Activated B cell treated with CpG ODN at 0.5 μM for 24 hours (primary cell): ENCODE results near the gene TMUB2. TPM values are rescaled to one million over a fixed set of nuclear protein-coding genes. Genes with fewer than 3 reads are reported as not detected.

ENCODE experiments used
- ATAC-seq: fragments of 200-7000 bp; cut with Tn5 transposase; one replicate; pipeline ENCODE4 v1.10.0; 2021; ENCODE audit warnings: low read depth, mild to moderate bottlenecking, moderate library complexity
- CTCF ChIA-PET: fragments of 350-600 bp; sonication (Branson Sonifier 250); formaldehyde crosslinking; loops from one replicate; lab custom pipeline; 2021; ENCODE audit warnings: antibody characterized with exemption; lab: Charles Lee
- POLR2A ChIA-PET: fragments of 350-600 bp; sonication (Branson Sonifier 250); formaldehyde crosslinking; loops from one replicate; lab custom pipeline; 2021; ENCODE audit warnings: antibody characterized with exemption; lab: Charles Lee
- DNase-seq: peaks from one replicate; pipeline ENCODE4 v3.0.0; 2022
- H3K27ac Mint-ChIP-seq: one replicate; pipeline ENCODE4 v1.8.0; 2020; ENCODE audit warnings: mixed read lengths
- H3K27me3 Mint-ChIP-seq: one replicate; pipeline ENCODE4 v1.8.0; 2021; ENCODE audit warnings: mixed read lengths
- H3K36me3 Mint-ChIP-seq: one replicate; pipeline ENCODE4 v1.8.0; 2021; ENCODE audit warnings: low read depth, mixed read lengths
- H3K4me1 Mint-ChIP-seq: one replicate; pipeline ENCODE4 v1.8.0; 2021; ENCODE audit warnings: mixed read lengths
- H3K4me3 Mint-ChIP-seq: one replicate; pipeline ENCODE4 v1.8.0; 2020; ENCODE audit warnings: mild to moderate bottlenecking, mixed read lengths
- H3K9me3 Mint-ChIP-seq: one replicate; pipeline ENCODE4 v1.8.0; 2020; ENCODE audit warnings: mixed read lengths
- intact Hi-C: fragments of 100-400 bp; cut with micrococcal nuclease; formaldehyde crosslinking; loops from one replicate; pipeline ENCODE4 v1.15.1; 2024
- total RNA-seq: library from RNA; stranded (reverse); gene quantifications from 2 replicates; pipeline ENCODE4 v1.2.3, GENCODE V29; 2022
- TF ChIP-seq, protein P1 (sequence below): fragments of 200-600 bp; IDR thresholded peaks from one replicate; pipeline ENCODE4 v1.8.0; 2022; ENCODE audit warnings: antibody characterized with exemption, mild to moderate bottlenecking

Gene TMUB2
- total RNA-seq, 1 donor from 2014 or later = 36.0 TPM

DNA sequence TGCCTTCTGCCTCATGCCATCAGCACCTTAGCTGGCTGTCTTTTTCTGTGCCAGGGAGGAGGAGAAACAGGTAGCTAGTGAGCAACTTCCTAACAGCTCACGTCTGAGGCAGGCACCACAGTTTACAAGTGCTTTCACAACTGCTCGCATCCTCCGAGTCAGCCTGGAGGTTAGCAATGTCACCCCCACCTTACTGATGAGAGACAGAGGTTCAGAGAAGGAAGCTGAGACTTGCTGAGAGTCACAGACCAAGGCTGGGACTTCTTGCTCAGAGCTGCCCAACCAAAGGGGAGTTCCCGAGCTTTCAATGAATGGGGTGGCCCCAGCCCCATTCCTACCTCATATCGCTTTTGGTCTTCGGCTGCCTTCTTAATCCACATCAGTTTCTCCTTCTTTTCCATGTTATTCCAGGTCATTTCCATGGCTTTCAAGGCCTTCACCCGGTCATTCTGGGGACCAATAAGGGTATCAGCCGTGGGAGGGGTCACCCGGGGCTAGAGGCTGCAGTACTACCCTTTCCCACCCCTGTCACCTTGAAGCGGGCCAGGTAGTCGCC, 23.1 kb downstream of the TMUB2 start:
- ATAC-seq (peak; percentile 11), DNase-seq (no peak)
- ChIA-PET POLR2A (interaction anchor here (0.5 to 4.6 kb wide), 18 partner anchors 9 to 210 kb away, joined by 3 to 76 read pairs (median 5); partner anchors contain the start of genes GRN, HDAC5, SLC25A39 and TMUB2), CTCF (interaction anchor here (0.6 to 5.3 kb wide), 23 partner anchors 8 to 266 kb away, joined by 3 to 108 read pairs (median 4); partner anchors contain the start of genes FAM171A2, GRN, TMUB2 and UBTF)
- H3K4me3 Mint-ChIP-seq = peak overlapping the region; percentile 52
- TF ChIP-seq, protein P1, sequence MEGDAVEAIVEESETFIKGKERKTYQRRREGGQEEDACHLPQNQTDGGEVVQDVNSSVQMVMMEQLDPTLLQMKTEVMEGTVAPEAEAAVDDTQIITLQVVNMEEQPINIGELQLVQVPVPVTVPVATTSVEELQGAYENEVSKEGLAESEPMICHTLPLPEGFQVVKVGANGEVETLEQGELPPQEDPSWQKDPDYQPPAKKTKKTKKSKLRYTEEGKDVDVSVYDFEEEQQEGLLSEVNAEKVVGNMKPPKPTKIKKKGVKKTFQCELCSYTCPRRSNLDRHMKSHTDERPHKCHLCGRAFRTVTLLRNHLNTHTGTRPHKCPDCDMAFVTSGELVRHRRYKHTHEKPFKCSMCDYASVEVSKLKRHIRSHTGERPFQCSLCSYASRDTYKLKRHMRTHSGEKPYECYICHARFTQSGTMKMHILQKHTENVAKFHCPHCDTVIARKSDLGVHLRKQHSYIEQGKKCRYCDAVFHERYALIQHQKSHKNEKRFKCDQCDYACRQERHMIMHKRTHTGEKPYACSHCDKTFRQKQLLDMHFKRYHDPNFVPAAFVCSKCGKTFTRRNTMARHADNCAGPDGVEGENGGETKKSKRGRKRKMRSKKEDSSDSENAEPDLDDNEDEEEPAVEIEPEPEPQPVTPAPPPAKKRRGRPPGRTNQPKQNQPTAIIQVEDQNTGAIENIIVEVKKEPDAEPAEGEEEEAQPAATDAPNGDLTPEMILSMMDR = no peak
- H3K36me3 Mint-ChIP-seq = peaks cover 75% of the 10 kb centered on the region
- no peaks in the 10 kb centered on the region for H3K27me3 Mint-ChIP-seq
- intact Hi-C loops = loop anchor here (1.0 to 2.0 kb wide), 7 partner anchors 8 to 144 kb away; partner anchors contain the start of genes GRN, HROB and SLC25A39
- H3K27ac Mint-ChIP-seq = peak overlapping the region; percentile 74
- H3K9me3 Mint-ChIP-seq = no peaks in the 10 kb centered on the region
- H3K4me1 Mint-ChIP-seq = peaks cover 48% of the 10 kb centered on the region

DNA sequence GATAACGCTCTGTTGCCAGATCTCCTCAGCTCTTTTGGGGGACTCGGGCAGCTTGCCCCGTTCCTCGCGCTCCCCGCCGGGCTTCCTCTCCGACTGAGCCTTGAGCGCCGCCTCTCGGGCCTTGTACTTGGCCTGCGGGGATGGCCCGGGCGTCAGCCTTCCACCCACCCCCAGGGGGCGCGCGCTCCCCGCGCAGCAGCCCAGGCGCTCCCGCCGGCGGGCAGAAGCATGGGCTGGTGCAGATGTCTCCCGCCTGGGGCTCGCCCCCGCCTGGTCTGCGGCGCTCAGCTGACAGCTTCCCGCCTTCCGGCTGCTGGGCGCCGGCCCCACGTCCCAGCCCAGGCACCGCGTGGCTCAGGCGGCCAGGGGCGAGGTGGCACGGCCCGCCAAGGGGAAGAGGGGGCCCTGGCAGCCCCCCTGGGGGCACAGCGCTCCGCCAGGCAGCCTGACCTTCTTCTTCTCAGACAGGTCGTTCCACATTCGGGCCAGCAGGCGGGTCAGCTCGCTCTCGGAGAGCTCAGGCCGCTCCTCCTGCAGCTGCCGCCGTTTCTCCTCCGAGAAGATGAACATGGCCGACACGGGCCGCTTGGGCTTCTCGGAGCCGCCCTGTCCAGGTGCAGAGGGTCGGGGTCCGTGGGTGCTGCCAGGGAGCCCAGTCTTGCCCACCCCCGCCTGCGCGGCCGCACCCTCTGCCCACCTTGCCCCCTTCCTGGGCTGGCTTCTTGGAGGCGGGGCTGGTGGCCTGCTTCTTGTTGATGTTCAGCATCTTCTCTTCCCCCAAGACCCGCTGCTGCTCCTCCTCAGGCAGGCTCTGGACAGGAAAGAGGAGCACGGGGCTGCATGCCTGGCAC, 23.8 kb downstream of the TMUB2 start:
- peaks cover 55% of the 10 kb centered on the region for H3K4me1 Mint-ChIP-seq
- POLR2A ChIA-PET = interaction anchor here (0.5 to 4.6 kb wide), 19 partner anchors 9 to 209 kb away, joined by 3 to 76 read pairs (median 6); partner anchors contain the start of genes GRN, SLC25A39, TMUB2 and UBTF
- H3K36me3 Mint-ChIP-seq = peaks cover 81% of the 10 kb centered on the region

DNA sequence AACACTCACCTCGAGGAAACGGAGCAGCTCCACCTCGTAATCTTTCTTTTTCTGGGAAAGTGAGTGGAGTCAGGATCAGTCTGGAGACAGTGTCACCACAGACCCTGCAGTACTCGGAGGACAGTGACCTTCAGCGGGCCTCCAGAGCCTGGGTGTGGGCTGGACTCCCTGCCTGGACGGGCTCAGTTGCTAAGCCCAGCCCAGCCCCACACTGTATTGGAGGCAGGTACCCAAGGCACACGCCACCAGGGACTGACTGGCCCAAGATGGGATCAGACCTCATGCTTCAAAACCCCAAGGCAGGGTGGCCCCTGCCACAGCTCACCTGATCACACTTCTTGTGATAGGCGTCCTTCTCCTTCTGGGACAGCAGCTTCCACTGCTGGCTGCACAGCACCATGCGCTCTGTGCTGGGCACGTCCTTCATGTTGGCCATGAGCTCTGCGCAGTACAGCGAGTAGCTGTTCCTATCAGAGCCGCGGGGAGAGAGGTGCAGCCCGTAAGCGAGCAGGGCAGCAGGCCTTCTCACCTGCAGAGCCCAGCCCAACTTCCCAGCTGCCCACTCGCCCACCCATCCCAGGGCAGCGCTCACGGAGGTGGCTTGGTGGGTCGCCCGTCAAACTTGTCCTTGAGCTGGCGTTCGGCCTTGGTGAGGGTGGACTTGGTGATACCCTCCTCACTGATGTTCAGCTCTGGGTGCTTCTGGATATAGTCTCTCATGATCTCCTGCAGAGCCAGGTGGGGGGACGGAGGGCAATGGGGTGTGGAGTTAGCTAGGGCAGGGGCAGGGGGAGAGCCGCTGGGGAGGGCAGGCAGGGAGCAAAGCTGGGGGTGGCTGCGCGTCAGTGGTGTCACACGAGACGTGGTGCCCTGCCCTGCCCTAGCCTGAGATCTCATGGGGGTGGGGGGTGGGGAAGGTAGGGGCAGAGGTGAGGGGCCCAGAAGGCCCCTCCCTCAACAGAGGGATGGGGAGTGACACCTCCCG, 24.8 kb downstream of the TMUB2 start:
- Mint-ChIP-seq H3K4me1 (peaks cover 62% of the 10 kb centered on the region), H3K4me3 (no peak overlapping the region), H3K36me3 (peaks cover 82% of the 10 kb centered on the region), H3K9me3 (no peaks in the 10 kb centered on the region), H3K27ac (peak overlapping the region; percentile 31), H3K27me3 (no peaks in the 10 kb centered on the region)
- ChIA-PET CTCF (interaction anchor here (1.1 to 5.3 kb wide), 7 partner anchors 9 to 151 kb away, joined by 3 to 108 read pairs (median 16); partner anchors contain the start of genes FAM171A2, GRN and UBTF), POLR2A (interaction anchor here (1.0 to 4.6 kb wide), 10 partner anchors 8 to 143 kb away, joined by 3 to 76 read pairs (median 10); partner anchors contain the start of genes GRN, SLC25A39, TMUB2 and UBTF)
- intact Hi-C loops = loop anchor here (2.0 kb wide), 1 partner anchor 71 kb away; the partner anchor contains the start of gene HROB
- ATAC-seq = no peak
- TF ChIP-seq, protein P1 = no peak
- no peak for DNase-seq

More for the DNA sequence above, 23.8 kb downstream of the TMUB2 start:
- CTCF ChIA-PET = interaction anchor here (0.6 to 5.3 kb wide), 25 partner anchors 9 to 267 kb away, joined by 3 to 108 read pairs (median 4); partner anchors contain the start of genes FAM171A2, GRN, TMUB2 and UBTF
- no peaks in the 10 kb centered on the region for H3K9me3 Mint-ChIP-seq
- intact Hi-C loops = loop anchor here (1.0 to 2.0 kb wide), 7 partner anchors 8 to 144 kb away; partner anchors contain the start of genes GRN, HROB and SLC25A39
- peak overlapping the region; percentile 52 for H3K4me3 Mint-ChIP-seq
- H3K27ac Mint-ChIP-seq = peak overlapping the region; percentile 74
- ATAC-seq = peak; percentile 98
- TF ChIP-seq, protein P1 = peak; percentile 73
- DNase-seq = peak; percentile 93
- no peaks in the 10 kb centered on the region for H3K27me3 Mint-ChIP-seq

DNA sequence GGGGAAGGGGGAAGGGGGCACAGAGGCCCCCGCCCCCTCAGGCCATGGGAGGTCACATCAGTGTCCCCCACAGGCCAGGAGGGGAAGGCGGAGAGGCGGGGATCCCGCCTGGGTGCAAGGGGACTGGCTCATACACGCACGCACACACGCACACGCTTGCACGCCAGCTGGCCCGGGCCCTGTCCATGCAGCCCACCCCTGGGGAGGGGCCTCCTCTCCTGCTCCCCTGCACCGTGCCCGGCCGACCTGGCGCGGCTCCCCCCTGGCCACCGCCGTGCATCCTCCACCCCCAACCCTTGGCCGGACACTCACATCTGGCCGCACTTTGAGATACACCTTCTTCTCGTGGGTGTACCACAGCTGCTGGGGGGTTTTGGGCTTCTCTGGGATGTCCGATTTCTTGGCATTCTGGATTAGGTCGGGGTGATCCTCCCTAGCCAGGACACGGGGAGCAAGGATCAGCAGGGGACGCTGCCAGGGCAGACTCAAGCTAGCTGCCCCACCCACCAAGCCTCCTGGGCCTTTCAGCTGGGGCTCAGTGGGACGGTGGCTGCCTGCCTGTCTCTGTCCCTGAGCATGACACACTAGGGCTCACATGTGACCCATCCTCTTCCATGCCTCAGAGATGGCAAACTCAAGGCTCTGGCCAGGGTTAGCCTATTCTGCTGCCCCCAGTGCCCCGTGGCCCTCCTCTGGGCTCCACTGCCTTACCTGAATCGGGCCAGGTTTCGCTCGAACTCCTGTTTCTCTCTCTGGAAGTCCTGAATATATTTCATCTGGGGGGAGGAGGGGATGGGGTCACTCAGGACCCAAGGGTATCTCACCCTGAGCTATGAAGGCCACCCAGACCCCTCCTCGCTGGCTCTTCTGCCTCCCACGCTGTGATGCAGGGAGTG, 26.0 kb downstream of the TMUB2 start:
- no peaks in the 10 kb centered on the region for H3K9me3 Mint-ChIP-seq
- H3K27me3 Mint-ChIP-seq = no peaks in the 10 kb centered on the region
- no peak for DNase-seq
- H3K36me3 Mint-ChIP-seq = peaks cover 76% of the 10 kb centered on the region
- intact Hi-C loops = no loop called here
- peak overlapping the region; percentile 35 for H3K27ac Mint-ChIP-seq
- H3K4me3 Mint-ChIP-seq = no peak overlapping the region
- peaks cover 74% of the 10 kb centered on the region for H3K4me1 Mint-ChIP-seq
- ChIA-PET CTCF (interaction anchor here (1.0 to 5.3 kb wide), 3 partner anchors 118 to 140 kb away, joined by 3 to 108 read pairs (median 4); partner anchors contain the start of gene GRN), POLR2A (interaction anchor here (0.9 to 10.5 kb wide), 10 partner anchors 8 to 142 kb away, joined by 3 to 241 read pairs (median 6); partner anchors contain the start of genes GRN, SLC25A39 and UBTF)
- TF ChIP-seq, protein P1 = no peak
- no peak for ATAC-seq
